Measurements from ENCODE around the gene ZNF672. TPM values are rescaled to one million over a fixed set of nuclear protein-coding genes. Genes with fewer than 3 reads are reported as not detected.
A peak's percentile ranks its signal among the peaks of the same experiment; 100 is the strongest.

ZNF672 gene
- total and polyA plus RNA-seq, 2 of the 13 experiments (the other 11 are each of a cell fraction or from before 2014, with no cell fraction given) = 17.2 to 22.9 TPM

GRCh38 chr1:248873409-248873992, 35.5 kb downstream of the ZNF672 start (continued):
- TF ChIP-seq ZNF235 (CRISPR knock-in tag; IDR thresholded peaks at IDR 0.05; ENCODE audit: borderline replicate concordance) (peak; percentile 96), RORA (CRISPR knock-in tag; IDR thresholded peaks at IDR 0.05) (no peak), RFXANK (CRISPR knock-in tag; IDR thresholded peaks at IDR 0.05) (peak; percentile 65; the same call in 1 of the 2 replicates), ZSCAN30 (CRISPR knock-in tag; IDR thresholded peaks at IDR 0.05) (0 out of 2 replicates have a peak, but pooled peaks have one; percentile 9), JUNB (CRISPR knock-in tag; IDR thresholded peaks at IDR 0.05; ENCODE audit: borderline replicate concordance) (no peak), ZNF441 (CRISPR knock-in tag; IDR thresholded peaks at IDR 0.05; ENCODE audit: borderline replicate concordance) (peak; percentile 46; the same call in 1 of the 2 replicates), ZNF12 (CRISPR knock-in tag; IDR thresholded peaks at IDR 0.05) (no peak), ZNF329 (CRISPR knock-in tag; IDR thresholded peaks at IDR 0.05; ENCODE audit: low read depth) (no peak), ZMYM3 (CRISPR knock-in tag; IDR thresholded peaks at IDR 0.05) (no peak), HOXA3 (CRISPR knock-in tag; IDR thresholded peaks at IDR 0.05) (peak; percentile 61; the same call in 1 of the 2 replicates), REPIN1 (CRISPR knock-in tag; IDR thresholded peaks at IDR 0.05; ENCODE audit: borderline replicate concordance, low read depth) (peak; percentile 77; the same call in 1 of the 2 replicates), CEBPG (CRISPR knock-in tag; IDR thresholded peaks at IDR 0.05) (no peak; the same call in 1 of the 2 replicates), ZMAT3 (CRISPR knock-in tag; conservative IDR thresholded peaks at IDR 0.05) (0 out of 2 replicates have a peak, but pooled peaks have one; percentile 17), ADNP (CRISPR knock-in tag; IDR thresholded peaks at IDR 0.05) (no peak), ZNF746 (CRISPR knock-in tag; IDR thresholded peaks at IDR 0.05) (0 out of 2 replicates have a peak, but pooled peaks have one; percentile 54), SMAD1 (CRISPR knock-in tag; IDR thresholded peaks at IDR 0.05; ENCODE audit: borderline replicate concordance, low read depth) (no peak), KDM1A (CRISPR knock-in tag; IDR thresholded peaks at IDR 0.05) (no peak), ZNF550 (CRISPR knock-in tag; IDR thresholded peaks at IDR 0.05; ENCODE audit: borderline replicate concordance) (no peak), ELF4 (CRISPR knock-in tag; IDR thresholded peaks at IDR 0.05; ENCODE audit: borderline replicate concordance) (no peak), GATAD2A (CRISPR knock-in tag; IDR thresholded peaks at IDR 0.05) (peak; percentile 36; the same call in 1 of the 2 replicates), SP5 (CRISPR knock-in tag; IDR thresholded peaks at IDR 0.05; ENCODE audit: borderline replicate concordance, low read depth) (0 out of 2 replicates have a peak, but pooled peaks have one; percentile 12), TCF7L2 (IDR thresholded peaks at IDR 0.05; ENCODE audit: low read depth, low read length) (no peak), CEBPB (IDR thresholded peaks at IDR 0.05; ENCODE audit: borderline replicate concordance, low read depth, low read length) (no peak), CSRNP2 (CRISPR knock-in tag; conservative IDR thresholded peaks at IDR 0.05; ENCODE audit: low read depth) (no peak)
- TF ChIP-seq, protein P1, sequence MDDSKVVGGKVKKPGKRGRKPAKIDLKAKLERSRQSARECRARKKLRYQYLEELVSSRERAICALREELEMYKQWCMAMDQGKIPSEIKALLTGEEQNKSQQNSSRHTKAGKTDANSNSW (CRISPR knock-in tag; IDR thresholded peaks at IDR 0.05; ENCODE audit: borderline replicate concordance) = peak; percentile 2; the same call in 1 of the 2 replicates
- TF ChIP-seq, protein P2, sequence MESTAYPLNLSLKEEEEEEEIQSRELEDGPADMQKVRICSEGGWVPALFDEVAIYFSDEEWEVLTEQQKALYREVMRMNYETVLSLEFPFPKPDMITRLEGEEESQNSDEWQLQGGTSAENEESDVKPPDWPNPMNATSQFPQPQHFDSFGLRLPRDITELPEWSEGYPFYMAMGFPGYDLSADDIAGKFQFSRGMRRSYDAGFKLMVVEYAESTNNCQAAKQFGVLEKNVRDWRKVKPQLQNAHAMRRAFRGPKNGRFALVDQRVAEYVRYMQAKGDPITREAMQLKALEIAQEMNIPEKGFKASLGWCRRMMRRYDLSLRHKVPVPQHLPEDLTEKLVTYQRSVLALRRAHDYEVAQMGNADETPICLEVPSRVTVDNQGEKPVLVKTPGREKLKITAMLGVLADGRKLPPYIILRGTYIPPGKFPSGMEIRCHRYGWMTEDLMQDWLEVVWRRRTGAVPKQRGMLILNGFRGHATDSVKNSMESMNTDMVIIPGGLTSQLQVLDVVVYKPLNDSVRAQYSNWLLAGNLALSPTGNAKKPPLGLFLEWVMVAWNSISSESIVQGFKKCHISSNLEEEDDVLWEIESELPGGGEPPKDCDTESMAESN (CRISPR knock-in tag; conservative IDR thresholded peaks at IDR 0.05) = peak; percentile 72
- TF ChIP-seq, protein P3, sequence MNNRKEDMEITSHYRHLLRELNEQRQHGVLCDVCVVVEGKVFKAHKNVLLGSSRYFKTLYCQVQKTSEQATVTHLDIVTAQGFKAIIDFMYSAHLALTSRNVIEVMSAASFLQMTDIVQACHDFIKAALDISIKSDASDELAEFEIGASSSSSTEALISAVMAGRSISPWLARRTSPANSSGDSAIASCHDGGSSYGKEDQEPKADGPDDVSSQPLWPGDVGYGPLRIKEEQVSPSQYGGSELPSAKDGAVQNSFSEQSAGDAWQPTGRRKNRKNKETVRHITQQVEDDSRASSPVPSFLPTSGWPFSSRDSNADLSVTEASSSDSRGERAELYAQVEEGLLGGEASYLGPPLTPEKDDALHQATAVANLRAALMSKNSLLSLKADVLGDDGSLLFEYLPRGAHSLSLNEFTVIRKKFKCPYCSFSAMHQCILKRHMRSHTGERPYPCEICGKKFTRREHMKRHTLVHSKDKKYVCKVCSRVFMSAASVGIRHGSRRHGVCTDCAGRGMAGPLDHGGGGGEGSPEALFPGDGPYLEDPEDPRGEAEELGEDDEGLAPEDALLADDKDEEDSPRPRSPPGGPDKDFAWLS (CRISPR knock-in tag; IDR thresholded peaks at IDR 0.05; ENCODE audit: borderline replicate concordance) = no peak

Data from HepG2 (cell line).